HG03520 (cell line): ENCODE measurements around the gene LRP8.

Experiments used
- ATAC-seq: cut with Tn5 transposase; IDR thresholded peaks from one replicate; pipeline ENCODE4 v1.9.1; 2021; ENCODE audit warnings: mild to moderate bottlenecking, moderate library complexity; ENCODE audit not compliant: unreplicated experiment

The LRP8 gene

GRCh38 chr1:53341521-53341895 is 13.6 kb upstream of the LRP8 start:
- ATAC-seq: no peak

- no peak for ATAC-seq
These were observed 13.0 kb upstream of the LRP8 start for GRCh38 chr1:53340660-53341520.

- ATAC-seq: no peak
These were observed 12.1 kb upstream of the LRP8 start for GRCh38 chr1:53339736-53340635.

GRCh38 chr1:53338423-53338822 is 10.6 kb upstream of the LRP8 start:
- ATAC-seq: no peak

- no peak for ATAC-seq
These were observed 9.6 kb upstream of the LRP8 start for GRCh38 chr1:53337499-53337898.

- ATAC-seq: no peak
These were observed 8.3 kb upstream of the LRP8 start for GRCh38 chr1:53336146-53336545.

GRCh38 chr1:53335661-53336060 is 7.8 kb upstream of the LRP8 start:
- ATAC-seq: no peak

- no peak for ATAC-seq
These were observed 6.9 kb upstream of the LRP8 start for GRCh38 chr1:53334781-53335180.

- ATAC-seq: no peak
These were observed 6.4 kb upstream of the LRP8 start for GRCh38 chr1:53334312-53334711.

GRCh38 chr1:53332833-53333232 is 5.0 kb upstream of the LRP8 start:
- ATAC-seq: no peak

GRCh38 chr1:53332186-53332564 is 4.3 kb upstream of the LRP8 start:
- no peak for ATAC-seq

GRCh38 chr1:53331446-53332185 is 3.7 kb upstream of the LRP8 start:
- ATAC-seq: no peak

GRCh38 chr1:53330819-53331218 is 2.9 kb upstream of the LRP8 start:
- no peak for ATAC-seq

GRCh38 chr1:53328541-53329499 is 950 bp upstream of the LRP8 start:
- ATAC-seq: no peak

- ATAC-seq: no peak
These were observed 522 bp downstream of the LRP8 start for GRCh38 chr1:53327182-53327913.

- peak; percentile 17 for ATAC-seq
These were observed 1.2 kb downstream of the LRP8 start for GRCh38 chr1:53326598-53327181.

GRCh38 chr1:53326088-53326597 is 1.7 kb downstream of the LRP8 start:
- ATAC-seq: peak; percentile 82

- ATAC-seq: no peak
These were observed 2.4 kb downstream of the LRP8 start for GRCh38 chr1:53325326-53326087.
